Mesenchymal stem cell (in vitro differentiated cells and primary cell): Measurements from ENCODE around the gene CYBC1.
A peak's percentile ranks its signal among the peaks of the same experiment; 100 is the strongest.

Source experiments
- DNase-seq: peaks from one replicate; pipeline ENCODE4 v3.0.0-alpha.2; 2013
- H2AFZ ChIP-seq: one replicate; pipeline ENCODE4 v1.6.1; 2013; ENCODE audit warnings: low read depth, mild to moderate bottlenecking, control low read depth, inconsistent platforms, low read length, moderate library complexity
- H2AK5ac ChIP-seq: 2 replicates; pipeline ENCODE4 v1.6.1; 2013; ENCODE audit warnings: low read length, moderate library complexity, mild to moderate bottlenecking, inconsistent platforms; ENCODE audit not compliant: severe bottlenecking
- H2BK120ac ChIP-seq: one replicate; pipeline ENCODE4 v1.6.1; 2013; ENCODE audit warnings: low read depth, mild to moderate bottlenecking, inconsistent platforms, low read length, moderate library complexity
- H2BK12ac ChIP-seq, 2 experiments: one replicate each; pipeline ENCODE4 v1.6.1; 2013; ENCODE audit warnings: inconsistent platforms in 2 of 2, low read length in 2 of 2, mild to moderate bottlenecking in 2 of 2, moderate library complexity in 2 of 2, control low read depth in 1 of 2
- H2BK15ac ChIP-seq: one replicate; pipeline ENCODE4 v1.6.1; 2013; ENCODE audit warnings: mild to moderate bottlenecking, low read depth, inconsistent platforms; ENCODE audit not compliant: poor library complexity, severe bottlenecking
- H2BK5ac ChIP-seq: 2 replicates; pipeline ENCODE4 v1.6.1; 2013; ENCODE audit warnings: low read depth, mild to moderate bottlenecking, low read length, control low read depth, inconsistent platforms; ENCODE audit not compliant: poor library complexity, severe bottlenecking
- H3K14ac ChIP-seq, 2 experiments: one replicate each; pipeline ENCODE4 v1.6.1; 2013; ENCODE audit warnings: inconsistent platforms in 2 of 2, low read length in 2 of 2, control low read depth in 1 of 2, mild to moderate bottlenecking in 1 of 2, moderate library complexity in 1 of 2
- H3K18ac ChIP-seq, 2 experiments: one replicate each; pipeline ENCODE4 v1.6.1; 2013; ENCODE audit warnings: inconsistent platforms in 2 of 2, low read length in 2 of 2, control low read depth in 1 of 2, low read depth in 1 of 2, mild to moderate bottlenecking in 1 of 2
- H3K23ac ChIP-seq, 2 experiments: one replicate each; pipeline ENCODE4 v1.6.1; 2013; ENCODE audit warnings: inconsistent platforms in 2 of 2, low read length in 2 of 2, mild to moderate bottlenecking in 2 of 2, moderate library complexity in 2 of 2, control low read depth in 1 of 2
- H3K27ac ChIP-seq: 2 replicates; pipeline ENCODE4 v1.5.1; 2013; ENCODE audit warnings: mild to moderate bottlenecking, moderate library complexity, low read length, control low read depth, inconsistent platforms; ENCODE audit not compliant: poor library complexity, severe bottlenecking
- H3K27me3 ChIP-seq, 2 experiments: 2 replicates each; pipeline versions ENCODE4 v1.6.1 to v1.7.0; 2013; ENCODE audit warnings: low read length in 2 of 2, mild to moderate bottlenecking in 2 of 2, moderate library complexity in 2 of 2, control low read depth in 1 of 2, inconsistent platforms in 1 of 2; ENCODE audit not compliant: control insufficient read depth in 1 of 2, insufficient read depth in 1 of 2
- H3K36me3 ChIP-seq, 2 experiments: 2 replicates each; pipeline versions ENCODE4 v1.6.1 to v1.7.0; 2013; ENCODE audit warnings: low read length in 2 of 2, control low read depth in 1 of 2, inconsistent platforms in 1 of 2, low read depth in 1 of 2, mild to moderate bottlenecking in 1 of 2; ENCODE audit not compliant: insufficient read depth in 2 of 2, control insufficient read depth in 1 of 2
- H3K4ac ChIP-seq, 2 experiments: one replicate each; pipeline ENCODE4 v1.6.1; 2013; ENCODE audit warnings: inconsistent platforms in 2 of 2, low read length in 2 of 2, mild to moderate bottlenecking in 2 of 2, moderate library complexity in 2 of 2, control low read depth in 1 of 2, low read depth in 1 of 2
- H3K4me1 ChIP-seq: 2 replicates; pipeline ENCODE4 v1.6.1; 2013; ENCODE audit warnings: low read depth, low read length, control low read depth; ENCODE audit not compliant: control insufficient read depth, insufficient read depth
- H3K4me2 ChIP-seq: 2 replicates; pipeline ENCODE4 v1.6.1; 2013; ENCODE audit warnings: low read length, mild to moderate bottlenecking, inconsistent platforms; ENCODE audit not compliant: poor library complexity, severe bottlenecking
- H3K4me3 ChIP-seq, 2 experiments: 2 replicates each; pipeline versions ENCODE4 v1.5.1 to v1.7.0; 2013; ENCODE audit warnings: low read length in 2 of 2, mild to moderate bottlenecking in 2 of 2, control low read depth in 1 of 2, low read depth in 1 of 2; ENCODE audit not compliant: insufficient read depth in 1 of 2
- H3K79me1 ChIP-seq: replicated peaks from 2 replicates; pipeline ENCODE4 v1.6.1; 2013; ENCODE audit warnings: mild to moderate bottlenecking, control low read depth, low read length, inconsistent platforms; ENCODE audit not compliant: poor library complexity, severe bottlenecking
- H3K9ac ChIP-seq: 2 replicates; pipeline ENCODE4 v1.7.0; 2013; ENCODE audit warnings: mild to moderate bottlenecking, low read length, moderate library complexity
- H3K9me3 ChIP-seq: 2 replicates; pipeline ENCODE4 v1.7.0; 2013; ENCODE audit warnings: mild to moderate bottlenecking, low read length; ENCODE audit not compliant: control insufficient read depth
- H4K8ac ChIP-seq: one replicate; pipeline ENCODE4 v1.6.1; 2013; ENCODE audit warnings: inconsistent platforms, mild to moderate bottlenecking, low read length, moderate library complexity
- H4K91ac ChIP-seq: one replicate; pipeline ENCODE4 v1.6.1; 2013; ENCODE audit warnings: mild to moderate bottlenecking, low read length, inconsistent platforms
- WGBS: methylation state at CpG from one replicate; pipeline ENCODE4 v1.1.7; 2013; ENCODE audit warnings: mixed read lengths; 5-methylcytosine and 5-hydroxymethylcytosine counted together

Gene CYBC1

DNA sequence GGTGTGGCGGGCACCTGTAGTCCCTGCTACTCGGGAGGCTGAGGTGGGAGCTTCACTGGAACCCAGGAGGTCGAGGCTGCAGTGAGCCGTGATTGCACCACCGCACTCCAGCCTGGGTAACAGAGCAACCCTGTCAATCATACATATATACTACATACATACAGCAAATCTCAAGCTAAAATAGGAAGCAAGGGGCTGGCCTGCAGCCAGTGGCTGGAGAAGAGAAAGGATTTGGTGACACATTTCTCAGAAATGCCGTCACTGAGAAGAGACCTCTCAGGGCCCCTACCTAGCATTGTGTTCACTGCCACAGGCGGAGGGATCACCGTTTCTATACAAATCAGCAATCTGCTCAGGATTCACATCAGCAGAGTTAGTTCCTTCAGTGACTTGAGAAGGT, 24.9 kb upstream of the CYBC1 start:
- Histone ChIP-seq H3K14ac (no peak overlapping the region), H2BK120ac (no peak overlapping the region), H3K79me1 (peaks cover 5% of the 10 kb centered on the region), H2BK15ac (no peak overlapping the region), H2AK5ac (no peak overlapping the region), H3K4me3 (no peak overlapping the region), H3K36me3 (peaks cover 40 to 48% of the 10 kb centered on the region in 2 experiments), H2BK12ac (no peak overlapping the region), H3K18ac (no peak overlapping the region), H3K4me2 (no peak overlapping the region), H3K27me3 (no peaks in the 10 kb centered on the region), H3K27ac (no peak overlapping the region), H3K9me3 (no peaks in the 10 kb centered on the region), H3K9ac (no peak overlapping the region), H2BK5ac (no peak overlapping the region), H3K4ac (no peak overlapping the region), H3K23ac (no peak overlapping the region), H4K8ac (no peak overlapping the region), H4K91ac (no peak overlapping the region), H3K4me1 (peaks cover 2% of the 10 kb centered on the region), H2AFZ (no peak overlapping the region)
- no peak for DNase-seq
- 91% methylated on average over 8 of the region's 8 CpGs for WGBS

- Histone ChIP-seq H3K27me3 (no peaks in the 10 kb centered on the region), H3K9ac (peak overlapping the region; percentile 48), H3K4me1 (peaks cover 2% of the 10 kb centered on the region), H3K79me1 (peaks cover 5% of the 10 kb centered on the region), H3K4me3 (no peak overlapping the region), H3K14ac (no peak overlapping the region), H2AK5ac (no peak overlapping the region), H3K18ac (no peak overlapping the region), H3K4me2 (no peak overlapping the region), H2AFZ (no peak overlapping the region), H3K9me3 (no peaks in the 10 kb centered on the region), H3K36me3 (peaks cover 36 to 44% of the 10 kb centered on the region in 2 experiments), H2BK15ac (no peak overlapping the region), H4K8ac (no peak overlapping the region), H3K27ac (no peak overlapping the region), H2BK12ac (no peak overlapping the region), H2BK120ac (no peak overlapping the region), H3K4ac (no peak overlapping the region), H3K23ac (no peak overlapping the region), H2BK5ac (no peak overlapping the region), H4K91ac (no peak overlapping the region)
- DNase-seq, result no peak
- WGBS, result 92% methylated on average over 6 of the region's 11 CpGs
These were observed 23.9 kb upstream of the CYBC1 start for GRCh38 chr17:82474223-82475010.

GRCh38 chr17:82470065-82470464, 19.5 kb upstream of the CYBC1 start:
- DNase-seq, result no peak
- Histone ChIP-seq H2BK12ac (no peak overlapping the region), H3K36me3 (peaks cover 30 to 52% of the 10 kb centered on the region in 2 experiments), H3K79me1 (no peaks in the 10 kb centered on the region), H3K14ac (no peak overlapping the region), H2BK5ac (no peak overlapping the region), H3K4me3 (no peak overlapping the region), H4K8ac (no peak overlapping the region), H3K18ac (no peak overlapping the region), H2AK5ac (no peak overlapping the region), H3K4me1 (no peaks in the 10 kb centered on the region), H3K4me2 (no peak overlapping the region), H2AFZ (no peak overlapping the region), H2BK120ac (no peak overlapping the region), H3K27me3 (no peaks in the 10 kb centered on the region), H3K4ac (no peak overlapping the region), H3K9me3 (no peaks in the 10 kb centered on the region), H3K27ac (no peak overlapping the region), H4K91ac (no peak overlapping the region), H3K9ac (no peak overlapping the region), H3K23ac (no peak overlapping the region), H2BK15ac (no peak overlapping the region)
- WGBS, result 96% methylated on average over 5 of the region's 7 CpGs

- Histone ChIP-seq H3K4me2 (no peak overlapping the region), H3K14ac (no peak overlapping the region), H3K4me3 (no peak overlapping the region), H2BK15ac (no peak overlapping the region), H3K4ac (no peak overlapping the region), H4K8ac (no peak overlapping the region), H3K23ac (no peak overlapping the region), H3K4me1 (no peaks in the 10 kb centered on the region), H2AFZ (no peak overlapping the region), H3K18ac (no peak overlapping the region), H3K9ac (no peak overlapping the region), H2BK120ac (no peak overlapping the region), H3K27me3 (no peaks in the 10 kb centered on the region), H3K36me3 (peaks cover 39 to 63% of the 10 kb centered on the region in 2 experiments), H2BK12ac (no peak overlapping the region), H2BK5ac (no peak overlapping the region), H3K9me3 (no peaks in the 10 kb centered on the region), H3K79me1 (no peaks in the 10 kb centered on the region), H3K27ac (no peak overlapping the region), H2AK5ac (no peak overlapping the region), H4K91ac (no peak overlapping the region)
- 93% methylated on average over 7 of the region's 7 CpGs for WGBS
- DNase-seq, result peak; percentile 2
These were observed 18.1 kb upstream of the CYBC1 start for GRCh38 chr17:82468692-82469091.
